Ishikawa (cell line): ENCODE results near the gene TMCC1.

ENCODE experiments used
- CEBPB ChIP-seq: IDR thresholded peaks from 2 replicates; pipeline ENCODE4 v1.6.1; 2012
- CREB1 ChIP-seq: IDR thresholded peaks from 2 replicates; pipeline ENCODE4 v1.6.1; 2012; ENCODE audit warnings: low read depth
- EGR1 ChIP-seq: IDR thresholded peaks from 2 replicates; pipeline ENCODE4 v1.6.1; 2012
- EP300 ChIP-seq: IDR thresholded peaks from 2 replicates; pipeline ENCODE4 v1.6.1; 2012; ENCODE audit warnings: borderline replicate concordance
- RAD21 ChIP-seq: IDR thresholded peaks from 2 replicates; pipeline ENCODE4 v1.6.1; 2012; ENCODE audit warnings: low read depth
- TAF1 ChIP-seq: IDR thresholded peaks from 2 replicates; pipeline ENCODE4 v1.6.1; 2012; ENCODE audit warnings: low read depth, mild to moderate bottlenecking
- TCF12 ChIP-seq: IDR thresholded peaks from 2 replicates; pipeline ENCODE4 v1.6.1; 2012; ENCODE audit warnings: low read depth
- TEAD4 ChIP-seq: IDR thresholded peaks from 2 replicates; pipeline ENCODE4 v1.6.1; 2012
- YY1 ChIP-seq: IDR thresholded peaks from 2 replicates; pipeline ENCODE4 v1.6.1; 2012; ENCODE audit warnings: low read depth
- ZBTB7A ChIP-seq: IDR thresholded peaks from 2 replicates; pipeline ENCODE4 v1.6.1; 2012; ENCODE audit warnings: low read depth
- TF ChIP-seq, protein P1 (sequence below): IDR thresholded peaks from 2 replicates; pipeline ENCODE4 v1.6.1; 2012; ENCODE audit warnings: low read depth, mild to moderate bottlenecking
- TF ChIP-seq, protein P2 (sequence below): IDR thresholded peaks from 2 replicates; pipeline ENCODE4 v1.6.1; 2012

DNA sequence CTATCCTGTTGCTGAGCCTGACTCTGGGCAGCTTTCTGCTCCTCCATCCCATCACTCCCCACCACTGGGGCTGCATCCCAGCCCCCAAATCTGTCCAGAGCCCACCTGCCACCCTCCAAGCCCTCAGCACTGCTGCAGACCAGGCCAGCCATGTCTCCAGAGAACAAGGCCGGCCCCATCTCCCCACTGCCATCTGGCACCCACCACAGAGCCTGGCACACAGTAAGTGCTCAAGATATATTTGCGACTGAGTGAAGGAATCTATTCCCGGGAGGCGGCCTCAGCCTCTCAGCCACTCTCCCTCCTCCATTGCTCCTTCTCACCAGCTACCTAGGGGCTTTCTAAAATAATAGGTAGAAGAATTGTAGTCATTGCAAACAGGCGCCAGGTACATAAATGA lies 291.8 kb downstream of the TMCC1 start:
- TF ChIP-seq RAD21 = no peak
- TF ChIP-seq ZBTB7A = no peak
- no peak for TF ChIP-seq YY1
- no peak for TF ChIP-seq CREB1
- no peak for TF ChIP-seq EP300
- TF ChIP-seq EGR1 = no peak
- TF ChIP-seq, protein P1, sequence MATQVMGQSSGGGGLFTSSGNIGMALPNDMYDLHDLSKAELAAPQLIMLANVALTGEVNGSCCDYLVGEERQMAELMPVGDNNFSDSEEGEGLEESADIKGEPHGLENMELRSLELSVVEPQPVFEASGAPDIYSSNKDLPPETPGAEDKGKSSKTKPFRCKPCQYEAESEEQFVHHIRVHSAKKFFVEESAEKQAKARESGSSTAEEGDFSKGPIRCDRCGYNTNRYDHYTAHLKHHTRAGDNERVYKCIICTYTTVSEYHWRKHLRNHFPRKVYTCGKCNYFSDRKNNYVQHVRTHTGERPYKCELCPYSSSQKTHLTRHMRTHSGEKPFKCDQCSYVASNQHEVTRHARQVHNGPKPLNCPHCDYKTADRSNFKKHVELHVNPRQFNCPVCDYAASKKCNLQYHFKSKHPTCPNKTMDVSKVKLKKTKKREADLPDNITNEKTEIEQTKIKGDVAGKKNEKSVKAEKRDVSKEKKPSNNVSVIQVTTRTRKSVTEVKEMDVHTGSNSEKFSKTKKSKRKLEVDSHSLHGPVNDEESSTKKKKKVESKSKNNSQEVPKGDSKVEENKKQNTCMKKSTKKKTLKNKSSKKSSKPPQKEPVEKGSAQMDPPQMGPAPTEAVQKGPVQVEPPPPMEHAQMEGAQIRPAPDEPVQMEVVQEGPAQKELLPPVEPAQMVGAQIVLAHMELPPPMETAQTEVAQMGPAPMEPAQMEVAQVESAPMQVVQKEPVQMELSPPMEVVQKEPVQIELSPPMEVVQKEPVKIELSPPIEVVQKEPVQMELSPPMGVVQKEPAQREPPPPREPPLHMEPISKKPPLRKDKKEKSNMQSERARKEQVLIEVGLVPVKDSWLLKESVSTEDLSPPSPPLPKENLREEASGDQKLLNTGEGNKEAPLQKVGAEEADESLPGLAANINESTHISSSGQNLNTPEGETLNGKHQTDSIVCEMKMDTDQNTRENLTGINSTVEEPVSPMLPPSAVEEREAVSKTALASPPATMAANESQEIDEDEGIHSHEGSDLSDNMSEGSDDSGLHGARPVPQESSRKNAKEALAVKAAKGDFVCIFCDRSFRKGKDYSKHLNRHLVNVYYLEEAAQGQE = no peak
- TF ChIP-seq, protein P2, sequence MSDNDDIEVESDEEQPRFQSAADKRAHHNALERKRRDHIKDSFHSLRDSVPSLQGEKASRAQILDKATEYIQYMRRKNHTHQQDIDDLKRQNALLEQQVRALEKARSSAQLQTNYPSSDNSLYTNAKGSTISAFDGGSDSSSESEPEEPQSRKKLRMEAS = no peak
- TF ChIP-seq TCF12 = no peak
- no peak for TF ChIP-seq CEBPB
- no peak for TF ChIP-seq TEAD4
- TF ChIP-seq TAF1 = no peak
